Measurements from ENCODE around the gene SLC18A3. TPM values are rescaled to one million over a fixed set of nuclear protein-coding genes. Genes with fewer than 3 reads are reported as not detected.

SLC18A3 gene
- polyA plus RNA-seq, 1 donor (not counting 4 experiments of a cell fraction or from before 2014, with no cell fraction given), result not detected

GRCh38 chr10:49596493-49596809 lies 13.7 kb upstream of the SLC18A3 start:
- Histone ChIP-seq H3K27me3 (ENCODE audit: control insufficient read depth, extremely low read depth, insufficient read depth, low read length) (no peaks in the 10 kb centered on the region), H3K4me3 (ENCODE audit: control insufficient read depth in 2 of 3, extremely low read depth in 1 of 3, insufficient read depth in 2 of 3, low read depth in 1 of 3, low read length in 3 of 3) (no peak overlapping the region), H3K36me3 (ENCODE audit: control insufficient read depth in 2 of 2, extremely low read depth in 1 of 2, insufficient read depth in 2 of 2, low read length in 2 of 2) (no peaks in the 10 kb centered on the region), H4K20me1 (ENCODE audit: control insufficient read depth, extremely low read depth, insufficient read depth, low read length) (no peaks in the 10 kb centered on the region), H3K79me2 (ENCODE audit: control insufficient read depth, insufficient read depth, low read length) (no peaks in the 10 kb centered on the region), H3K9ac (ENCODE audit: control insufficient read depth, extremely low read depth, insufficient read depth, low read length) (no peak overlapping the region), H3K4me2 (ENCODE audit: control insufficient read depth, extremely low read depth, insufficient read depth, low read depth, low read length) (no peak overlapping the region), H3K9me3 (ENCODE audit: control insufficient read depth, low read depth, low read length) (no peaks in the 10 kb centered on the region), H2AFZ (ENCODE audit: control insufficient read depth, low read length) (no peak overlapping the region), H3K27ac (ENCODE audit: control insufficient read depth, insufficient read depth, low read length) (no peak overlapping the region), H3K4me1 (ENCODE audit: control insufficient read depth, extremely low read depth, insufficient read depth, low read length) (peaks cover 16% of the 10 kb centered on the region), H3K9me1 (ENCODE audit: control insufficient read depth, extremely low read depth, insufficient read depth, low read length) (no peaks in the 10 kb centered on the region)
- FAIRE-seq, result no peak
- no peak for DNase-seq (ENCODE audit: low read depth, low spot score)
- no peak for TF ChIP-seq EZH2 (IDR thresholded peaks at IDR 0.05; ENCODE audit: low read length)
- TF ChIP-seq CTCF (optimal IDR thresholded peaks at IDR 0.05 in 1 of 3, IDR thresholded peaks at IDR 0.05 in 1 of 3, conservative IDR thresholded peaks at IDR 0.05 in 1 of 3; ENCODE audit: extremely low read depth in 1 of 3, insufficient read depth in 2 of 3, low read length in 3 of 3), result no peak
- dilution Hi-C loops (cut with MboI; ENCODE audit: extremely low pct_ligation_motif_present, low sequenced_read_pairs), result no loop called here

- dilution Hi-C loops (cut with MboI; ENCODE audit: extremely low pct_ligation_motif_present, low sequenced_read_pairs), result no loop called here
- Histone ChIP-seq H3K9ac (ENCODE audit: control insufficient read depth, extremely low read depth, insufficient read depth, low read length) (no peak overlapping the region), H3K9me3 (ENCODE audit: control insufficient read depth, low read depth, low read length) (no peaks in the 10 kb centered on the region), H3K79me2 (ENCODE audit: control insufficient read depth, insufficient read depth, low read length) (no peaks in the 10 kb centered on the region), H3K36me3 (ENCODE audit: control insufficient read depth in 2 of 2, extremely low read depth in 1 of 2, insufficient read depth in 2 of 2, low read length in 2 of 2) (no peaks in the 10 kb centered on the region), H3K27me3 (ENCODE audit: control insufficient read depth, extremely low read depth, insufficient read depth, low read length) (no peaks in the 10 kb centered on the region), H2AFZ (ENCODE audit: control insufficient read depth, low read length) (no peak overlapping the region), H3K27ac (ENCODE audit: control insufficient read depth, insufficient read depth, low read length) (no peak overlapping the region), H3K4me2 (ENCODE audit: control insufficient read depth, extremely low read depth, insufficient read depth, low read depth, low read length) (no peak overlapping the region), H3K4me3 (ENCODE audit: control insufficient read depth in 2 of 3, extremely low read depth in 1 of 3, insufficient read depth in 2 of 3, low read depth in 1 of 3, low read length in 3 of 3) (no peak overlapping the region), H4K20me1 (ENCODE audit: control insufficient read depth, extremely low read depth, insufficient read depth, low read length) (no peaks in the 10 kb centered on the region), H3K9me1 (ENCODE audit: control insufficient read depth, extremely low read depth, insufficient read depth, low read length) (no peaks in the 10 kb centered on the region), H3K4me1 (ENCODE audit: control insufficient read depth, extremely low read depth, insufficient read depth, low read length) (peaks cover 20% of the 10 kb centered on the region)
- no peak for TF ChIP-seq CTCF (optimal IDR thresholded peaks at IDR 0.05 in 1 of 3, IDR thresholded peaks at IDR 0.05 in 1 of 3, conservative IDR thresholded peaks at IDR 0.05 in 1 of 3; ENCODE audit: extremely low read depth in 1 of 3, insufficient read depth in 2 of 3, low read length in 3 of 3)
- TF ChIP-seq EZH2 (IDR thresholded peaks at IDR 0.05; ENCODE audit: low read length), result no peak
- no peak for DNase-seq (ENCODE audit: low read depth, low spot score)
- no peak for FAIRE-seq
Measured at GRCh38 chr10:49596836-49597235, 13.3 kb upstream of the SLC18A3 start.

Measured in keratinocyte (primary cell).